ENCODE data around the gene STOX2. TPM values are rescaled to one million over a fixed set of nuclear protein-coding genes. Genes with fewer than 3 reads are reported as not detected.

STOX2 gene
- total and polyA plus RNA-seq, 8 donors, result 0.29 to 55.8 (median 3.9) TPM

DNA sequence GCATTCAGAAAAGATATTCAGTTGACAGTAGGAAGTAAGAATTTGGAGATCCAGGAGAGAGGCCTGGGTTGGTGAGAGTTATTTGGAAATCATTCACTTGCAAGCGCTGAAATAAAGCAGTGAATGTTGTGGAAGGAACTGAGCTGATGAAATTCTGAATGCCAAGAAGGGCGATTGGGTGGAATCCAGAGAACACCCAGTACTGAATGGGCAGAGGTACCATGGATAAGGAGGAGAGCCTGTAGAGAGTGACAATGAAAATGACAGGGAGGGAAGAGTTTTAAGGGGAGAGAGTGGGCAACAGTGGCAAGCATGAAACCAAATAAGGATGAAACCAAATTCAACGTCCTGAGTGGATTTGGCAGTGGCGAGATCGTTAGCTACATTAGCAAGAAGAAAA, 6.7 kb upstream of the STOX2 start:
- no peak for DNase-seq
- peaks cover 0 to 12% (median 7%) of the 10 kb centered on the region in 4 donors for H3K9me3 ChIP-seq
- H3K27me3 ChIP-seq, result no peaks in the 10 kb centered on the region
- no peaks in the 10 kb centered on the region for H3K4me1 ChIP-seq
- no peaks in the 10 kb centered on the region for H3K36me3 ChIP-seq
- TF ChIP-seq POLR2AphosphoS5 (IDR thresholded peaks at IDR 0.05) (no peak), POLR2A (IDR thresholded peaks at IDR 0.05) (no peak), EP300 (IDR thresholded peaks at IDR 0.05) (no peak)
- TF ChIP-seq, protein P1, sequence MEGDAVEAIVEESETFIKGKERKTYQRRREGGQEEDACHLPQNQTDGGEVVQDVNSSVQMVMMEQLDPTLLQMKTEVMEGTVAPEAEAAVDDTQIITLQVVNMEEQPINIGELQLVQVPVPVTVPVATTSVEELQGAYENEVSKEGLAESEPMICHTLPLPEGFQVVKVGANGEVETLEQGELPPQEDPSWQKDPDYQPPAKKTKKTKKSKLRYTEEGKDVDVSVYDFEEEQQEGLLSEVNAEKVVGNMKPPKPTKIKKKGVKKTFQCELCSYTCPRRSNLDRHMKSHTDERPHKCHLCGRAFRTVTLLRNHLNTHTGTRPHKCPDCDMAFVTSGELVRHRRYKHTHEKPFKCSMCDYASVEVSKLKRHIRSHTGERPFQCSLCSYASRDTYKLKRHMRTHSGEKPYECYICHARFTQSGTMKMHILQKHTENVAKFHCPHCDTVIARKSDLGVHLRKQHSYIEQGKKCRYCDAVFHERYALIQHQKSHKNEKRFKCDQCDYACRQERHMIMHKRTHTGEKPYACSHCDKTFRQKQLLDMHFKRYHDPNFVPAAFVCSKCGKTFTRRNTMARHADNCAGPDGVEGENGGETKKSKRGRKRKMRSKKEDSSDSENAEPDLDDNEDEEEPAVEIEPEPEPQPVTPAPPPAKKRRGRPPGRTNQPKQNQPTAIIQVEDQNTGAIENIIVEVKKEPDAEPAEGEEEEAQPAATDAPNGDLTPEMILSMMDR (IDR thresholded peaks at IDR 0.05), result no peak
- intact Hi-C loops (cut with DNase I; ENCODE audit: low total_unique reads), result no loop called here
- 94 to 96% (median 94%) methylated on average over 5 of the region's 5 CpGs for WGBS, 5 donors
- no peak overlapping the region for H3K27ac ChIP-seq
- no peak overlapping the region for H3K4me3 ChIP-seq

- Histone ChIP-seq H3K4me1 (peaks cover 9 to 37% (median 29%) of the 10 kb centered on the region in 4 donors), H3K27ac (no peak overlapping the region), H3K36me3 (no peaks in the 10 kb centered on the region), H3K27me3 (peaks cover 0 to 28% (median 11%) of the 10 kb centered on the region in 3 donors), H3K9me3 (peaks cover 0 to 12% (median 7%) of the 10 kb centered on the region in 4 donors), H3K4me3 (no peak overlapping the region)
- TF ChIP-seq EP300 (IDR thresholded peaks at IDR 0.05) (no peak), POLR2A (IDR thresholded peaks at IDR 0.05) (no peak), POLR2AphosphoS5 (IDR thresholded peaks at IDR 0.05) (no peak)
- TF ChIP-seq, protein P1 (IDR thresholded peaks at IDR 0.05), result no peak
- no peak for DNase-seq
- 68 to 87% (median 78%) methylated on average over 6 of the region's 6 CpGs for WGBS, 5 donors
- intact Hi-C loops (cut with DNase I; ENCODE audit: low total_unique reads), result no loop called here
Measured at GRCh38 chr4:183903021-183903760, 1.9 kb upstream of the STOX2 start.

GRCh38 chr4:183905593-183906488, 734 bp downstream of the STOX2 start:
- peak; percentile 45 to 78 for DNase-seq
- H3K36me3 ChIP-seq, result no peaks in the 10 kb centered on the region
- intact Hi-C loops (cut with DNase I; ENCODE audit: low total_unique reads), result no loop called here
- H3K4me1 ChIP-seq, result peaks cover 9 to 43% (median 33%) of the 10 kb centered on the region in 4 donors
- TF ChIP-seq, protein P1 (IDR thresholded peaks at IDR 0.05), result no peak
- TF ChIP-seq POLR2A (IDR thresholded peaks at IDR 0.05) (no peak), POLR2AphosphoS5 (IDR thresholded peaks at IDR 0.05) (no peak), EP300 (IDR thresholded peaks at IDR 0.05) (no peak)
- peaks cover 0 to 28% (median 11%) of the 10 kb centered on the region in 3 donors for H3K27me3 ChIP-seq
- peak overlapping the region; percentile 68 to 87 (median 80) for H3K4me3 ChIP-seq
- no peaks in the 10 kb centered on the region for H3K9me3 ChIP-seq
- peak overlapping the region; percentile 71 to 83 (median 82) for H3K27ac ChIP-seq
- 0 to 1% (median 1%) methylated on average over 37 to 93 of the region's 93 CpGs for WGBS, 5 donors

GRCh38 chr4:183906489-183906738, 1.3 kb downstream of the STOX2 start:
- no peak for TF ChIP-seq POLR2A (IDR thresholded peaks at IDR 0.05)
- TF ChIP-seq POLR2AphosphoS5 (IDR thresholded peaks at IDR 0.05), result no peak
- intact Hi-C loops (cut with DNase I; ENCODE audit: low total_unique reads), result no loop called here

More at GRCh38 chr4:183906489-183906738, 1.3 kb downstream of the STOX2 start:
- H3K4me3 ChIP-seq, result peak overlapping the region; percentile 68 to 87 (median 80)
- no peak for DNase-seq
- no peaks in the 10 kb centered on the region for H3K9me3 ChIP-seq
- 2 to 16% (median 3%) methylated on average over 11 to 25 of the region's 25 CpGs for WGBS, 5 donors
- H3K36me3 ChIP-seq, result no peaks in the 10 kb centered on the region
- H3K27me3 ChIP-seq, result peaks cover 0 to 28% (median 11%) of the 10 kb centered on the region in 3 donors
- H3K27ac ChIP-seq, result peak overlapping the region in 4 of 5 donors; percentile 39 to 83 (median 80)
- peaks cover 9 to 43% (median 33%) of the 10 kb centered on the region in 4 donors for H3K4me1 ChIP-seq
